MM.1S (cell line): Measurements from ENCODE around the gene ABCA3.

Source experiments
- DNase-seq: peaks from one replicate; pipeline ENCODE4 v3.0.0-alpha.2; 2015
- H2AFZ ChIP-seq: fragments of 300-600 bp; sonication (generic); 2 replicates; pipeline ENCODE4 v1.6.0; 2016; ENCODE audit warnings: antibody characterized with exemption, low read length
- H3F3A ChIP-seq: fragments of 300-600 bp; sonication (generic); 2 replicates; pipeline ENCODE4 v1.6.1; 2016; ENCODE audit warnings: mild to moderate bottlenecking, antibody characterized with exemption, low read length, moderate library complexity, mixed read lengths; ENCODE audit not compliant: insufficient read depth
- H3K27ac ChIP-seq: fragments of 300-600 bp; sonication (generic); 2 replicates; pipeline ENCODE4 v1.5.1; 2016; ENCODE audit warnings: mild to moderate bottlenecking, low read length
- H3K27me3 ChIP-seq: fragments of 300-600 bp; sonication (generic); replicated peaks from 2 replicates; pipeline ENCODE4 v1.6.0; 2016; ENCODE audit warnings: low read length; ENCODE audit not compliant: insufficient read depth
- H3K36me3 ChIP-seq: fragments of 300-600 bp; sonication (generic); replicated peaks from 2 replicates; pipeline ENCODE4 v1.6.1; 2016; ENCODE audit warnings: mild to moderate bottlenecking, low read length, mixed read lengths; ENCODE audit not compliant: insufficient read depth
- H3K4me1 ChIP-seq: fragments of 300-600 bp; sonication (generic); 2 replicates; pipeline ENCODE4 v1.6.1; 2016; ENCODE audit warnings: low read length, mixed read lengths
- H3K4me2 ChIP-seq: fragments of 300-600 bp; sonication (generic); 2 replicates; pipeline ENCODE4 v1.6.0; 2016; ENCODE audit warnings: low read depth, low read length
- H3K4me3 ChIP-seq: fragments of 300-600 bp; sonication (generic); 2 replicates; pipeline ENCODE4 v1.5.1; 2016; ENCODE audit warnings: low read length, mixed read lengths
- H3K79me2 ChIP-seq: fragments of 300-600 bp; sonication (generic); 2 replicates; pipeline ENCODE4 v1.6.1; 2016; ENCODE audit warnings: mixed run types, low read length, mixed read lengths
- H3K9ac ChIP-seq: fragments of 300-600 bp; sonication (generic); 2 replicates; pipeline ENCODE4 v1.6.1; 2016; ENCODE audit warnings: low read length, mixed read lengths
- H3K9me2 ChIP-seq: fragments of 300-600 bp; sonication (generic); replicated peaks from 2 replicates; pipeline ENCODE4 v1.6.1; 2016; ENCODE audit warnings: mild to moderate bottlenecking, low read length, mixed read lengths; ENCODE audit not compliant: insufficient read depth
- H3K9me3 ChIP-seq: fragments of 300-600 bp; sonication (generic); replicated peaks from 2 replicates; pipeline ENCODE4 v1.6.1; 2016; ENCODE audit warnings: mild to moderate bottlenecking, low read length, mixed read lengths; ENCODE audit not compliant: insufficient read depth
- H4K20me1 ChIP-seq: fragments of 300-600 bp; sonication (generic); 2 replicates; pipeline ENCODE4 v1.6.1; 2016; ENCODE audit warnings: mild to moderate bottlenecking, low read length, moderate library complexity, mixed read lengths; ENCODE audit not compliant: insufficient read depth
- EZH2 ChIP-seq: fragments of 300-600 bp; sonication (generic); optimal IDR thresholded peaks from 2 replicates; pipeline ENCODE3; 2017; ENCODE audit warnings: low read depth, mild to moderate bottlenecking, antibody characterized with exemption, low read length, mixed read lengths
- EZH2phosphoT487 ChIP-seq: fragments of 300-600 bp; sonication (generic); IDR thresholded peaks from 2 replicates; pipeline ENCODE4 v1.6.1; 2018; ENCODE audit warnings: antibody characterized with exemption, low read length
- TF ChIP-seq, protein P1 (sequence below): fragments of 300-600 bp; sonication (generic); IDR thresholded peaks from 2 replicates; pipeline ENCODE4 v1.5.1; 2016; ENCODE audit warnings: antibody characterized with exemption, low read length, mixed read lengths

ABCA3 gene

GRCh38 chr16:2232094-2232990 lies 108.2 kb downstream of the ABCA3 start:
- no peak for DNase-seq
- TF ChIP-seq EZH2phosphoT487 (no peak), EZH2 (no peak)
- TF ChIP-seq, protein P1, sequence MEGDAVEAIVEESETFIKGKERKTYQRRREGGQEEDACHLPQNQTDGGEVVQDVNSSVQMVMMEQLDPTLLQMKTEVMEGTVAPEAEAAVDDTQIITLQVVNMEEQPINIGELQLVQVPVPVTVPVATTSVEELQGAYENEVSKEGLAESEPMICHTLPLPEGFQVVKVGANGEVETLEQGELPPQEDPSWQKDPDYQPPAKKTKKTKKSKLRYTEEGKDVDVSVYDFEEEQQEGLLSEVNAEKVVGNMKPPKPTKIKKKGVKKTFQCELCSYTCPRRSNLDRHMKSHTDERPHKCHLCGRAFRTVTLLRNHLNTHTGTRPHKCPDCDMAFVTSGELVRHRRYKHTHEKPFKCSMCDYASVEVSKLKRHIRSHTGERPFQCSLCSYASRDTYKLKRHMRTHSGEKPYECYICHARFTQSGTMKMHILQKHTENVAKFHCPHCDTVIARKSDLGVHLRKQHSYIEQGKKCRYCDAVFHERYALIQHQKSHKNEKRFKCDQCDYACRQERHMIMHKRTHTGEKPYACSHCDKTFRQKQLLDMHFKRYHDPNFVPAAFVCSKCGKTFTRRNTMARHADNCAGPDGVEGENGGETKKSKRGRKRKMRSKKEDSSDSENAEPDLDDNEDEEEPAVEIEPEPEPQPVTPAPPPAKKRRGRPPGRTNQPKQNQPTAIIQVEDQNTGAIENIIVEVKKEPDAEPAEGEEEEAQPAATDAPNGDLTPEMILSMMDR: no peak
- no peak overlapping the region for H2AFZ ChIP-seq
- H3K79me2 ChIP-seq: peaks cover 17% of the 10 kb centered on the region
- H3K36me3 ChIP-seq: no peaks in the 10 kb centered on the region
- H3K27me3 ChIP-seq: no peaks in the 10 kb centered on the region; the same call in 1 of the 2 replicates
- no peaks in the 10 kb centered on the region for H3K9me2 ChIP-seq
- H3K9me3 ChIP-seq: no peaks in the 10 kb centered on the region
- H4K20me1 ChIP-seq: no peaks in the 10 kb centered on the region
- H3K4me1 ChIP-seq: no peaks in the 10 kb centered on the region
- H3K27ac ChIP-seq: no peak overlapping the region
- H3K9ac ChIP-seq: no peak overlapping the region
- H3F3A ChIP-seq: no peaks in the 10 kb centered on the region
- no peak overlapping the region for H3K4me2 ChIP-seq
- H3K4me3 ChIP-seq: no peak overlapping the region

DNA sequence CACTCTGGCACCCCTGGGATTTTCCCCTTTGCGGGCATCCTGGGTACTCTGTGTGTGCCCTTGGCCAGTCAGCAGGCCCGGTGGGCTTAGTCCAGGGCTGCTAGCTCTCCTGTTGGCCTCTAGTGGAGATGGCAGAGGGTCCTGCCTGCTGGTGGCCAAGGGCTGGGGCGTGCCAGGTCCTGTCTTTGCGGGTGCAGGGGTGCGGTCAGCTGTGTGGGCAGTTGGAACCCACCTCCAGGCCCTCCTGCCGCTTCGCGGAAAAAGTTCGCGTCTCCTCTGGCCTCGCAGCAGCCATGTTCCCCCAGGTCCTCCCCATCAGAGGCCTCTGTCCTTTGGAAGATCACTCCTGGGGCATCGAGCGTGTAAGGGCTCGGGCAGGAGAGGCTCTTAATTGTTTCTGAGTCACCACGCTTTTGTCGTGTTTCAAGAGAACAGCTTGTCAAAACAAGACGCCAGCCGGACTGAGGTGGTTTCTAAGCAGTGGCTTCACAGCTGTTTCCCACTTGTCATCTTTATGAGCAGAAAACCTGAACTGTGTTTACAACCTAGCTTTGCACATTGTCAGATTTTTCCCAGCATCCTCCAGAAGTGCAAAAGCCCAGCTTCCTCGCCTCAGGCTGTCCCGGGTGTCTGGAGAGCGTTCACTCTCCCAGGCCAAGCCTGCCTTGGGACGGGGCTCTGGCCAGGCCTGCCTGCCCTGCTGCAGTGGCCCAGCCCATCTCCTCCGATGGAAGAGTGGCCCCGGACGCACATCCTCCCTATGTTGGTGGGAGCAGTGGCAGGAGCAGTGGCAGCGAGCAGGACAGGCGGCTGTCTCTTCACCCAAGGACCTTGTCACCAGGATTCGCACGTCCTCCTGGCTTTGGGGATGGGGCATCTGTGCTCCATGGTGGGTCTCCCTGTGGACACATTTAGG lies 109.3 kb downstream of the ABCA3 start:
- H2AFZ ChIP-seq: no peak overlapping the region
- H3K27ac ChIP-seq: no peak overlapping the region
- no peaks in the 10 kb centered on the region for H3K36me3 ChIP-seq
- no peak for TF ChIP-seq EZH2
- TF ChIP-seq EZH2phosphoT487: no peak
- TF ChIP-seq, protein P1: no peak
- H3K27me3 ChIP-seq: no peaks in the 10 kb centered on the region
- DNase-seq: no peak
- H3K9ac ChIP-seq: no peak overlapping the region
- H3K79me2 ChIP-seq: peaks cover 26% of the 10 kb centered on the region
- H4K20me1 ChIP-seq: no peaks in the 10 kb centered on the region
- H3K4me1 ChIP-seq: no peaks in the 10 kb centered on the region
- H3K4me2 ChIP-seq: no peak overlapping the region
- no peaks in the 10 kb centered on the region for H3K9me3 ChIP-seq
- H3K4me3 ChIP-seq: no peak overlapping the region
- no peaks in the 10 kb centered on the region for H3F3A ChIP-seq
- no peaks in the 10 kb centered on the region for H3K9me2 ChIP-seq

DNA sequence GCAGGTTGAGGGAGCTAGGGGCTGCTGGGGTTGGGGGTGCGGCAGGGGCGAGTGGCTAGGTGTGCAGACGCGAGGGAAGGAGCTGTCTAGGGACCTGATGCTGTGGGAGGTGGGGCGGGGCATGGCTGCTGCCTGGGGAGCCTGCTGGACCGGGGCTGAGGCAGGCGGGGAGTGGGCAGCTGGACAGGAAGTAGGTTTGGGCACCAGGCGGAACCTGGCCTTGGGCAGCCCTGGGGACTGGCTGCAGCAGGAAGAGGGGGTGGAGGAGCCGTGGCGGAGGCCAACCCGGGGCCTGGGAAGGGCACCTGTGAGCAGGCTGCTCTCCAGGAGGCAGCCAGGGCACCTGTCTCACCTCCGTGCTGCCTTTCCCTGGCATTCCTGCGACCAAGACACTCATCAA lies 110.2 kb downstream of the ABCA3 start:
- no peak overlapping the region for H3K9ac ChIP-seq
- H3K9me3 ChIP-seq: no peaks in the 10 kb centered on the region
- H4K20me1 ChIP-seq: no peaks in the 10 kb centered on the region
- H3K27ac ChIP-seq: no peak overlapping the region
- H2AFZ ChIP-seq: no peak overlapping the region
- H3K27me3 ChIP-seq: no peaks in the 10 kb centered on the region
- no peak for DNase-seq
- H3K79me2 ChIP-seq: peaks cover 35% of the 10 kb centered on the region
- no peaks in the 10 kb centered on the region for H3K4me1 ChIP-seq
- TF ChIP-seq, protein P1: no peak
- no peak for TF ChIP-seq EZH2phosphoT487
- H3K4me2 ChIP-seq: no peak overlapping the region
- H3K4me3 ChIP-seq: no peak overlapping the region
- no peaks in the 10 kb centered on the region for H3K36me3 ChIP-seq
- no peaks in the 10 kb centered on the region for H3K9me2 ChIP-seq
- no peaks in the 10 kb centered on the region for H3F3A ChIP-seq
